Stimulated activated memory B cell treated with anti-CD40 and anti-IgM and Interleukin-4, amounts not matched to agents 10 μg/mL and 1 μg/mL and 100 μg/mL, for 72 hours (primary cell): ENCODE measurements around the gene MXD1.
A peak's percentile ranks its signal among the peaks of the same experiment; 100 is the strongest.
"Not testable (repeated sequence)": the region's sequence is repeated elsewhere in the genome, so short reads cannot be mapped to it uniquely, and the experiment has no call there.

Experiments used
- ATAC-seq: fragments of 150-1000 bp; cut with Tn5 transposase; 2 replicates; pipeline ENCODE4 v1.10.0; 2021
- H3K27ac Mint-ChIP-seq: one replicate; pipeline ENCODE4 v1.8.0; 2022; ENCODE audit warnings: mild to moderate bottlenecking, mixed read lengths
- H3K27me3 Mint-ChIP-seq: one replicate; pipeline ENCODE4 v1.8.0; 2022; ENCODE audit warnings: mixed read lengths
- H3K36me3 Mint-ChIP-seq: one replicate; pipeline ENCODE4 v1.8.0; 2022; ENCODE audit warnings: mixed read lengths
- H3K4me1 Mint-ChIP-seq: one replicate; pipeline ENCODE4 v1.8.0; 2022; ENCODE audit warnings: mixed read lengths
- H3K4me3 Mint-ChIP-seq: one replicate; pipeline ENCODE4 v1.8.0; 2022; ENCODE audit warnings: mild to moderate bottlenecking, moderate library complexity, mixed read lengths
- H3K9me3 Mint-ChIP-seq: one replicate; pipeline ENCODE4 v1.8.0; 2022; ENCODE audit warnings: mixed read lengths

The MXD1 gene, protein sequence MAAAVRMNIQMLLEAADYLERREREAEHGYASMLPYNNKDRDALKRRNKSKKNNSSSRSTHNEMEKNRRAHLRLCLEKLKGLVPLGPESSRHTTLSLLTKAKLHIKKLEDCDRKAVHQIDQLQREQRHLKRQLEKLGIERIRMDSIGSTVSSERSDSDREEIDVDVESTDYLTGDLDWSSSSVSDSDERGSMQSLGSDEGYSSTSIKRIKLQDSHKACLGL

DNA sequence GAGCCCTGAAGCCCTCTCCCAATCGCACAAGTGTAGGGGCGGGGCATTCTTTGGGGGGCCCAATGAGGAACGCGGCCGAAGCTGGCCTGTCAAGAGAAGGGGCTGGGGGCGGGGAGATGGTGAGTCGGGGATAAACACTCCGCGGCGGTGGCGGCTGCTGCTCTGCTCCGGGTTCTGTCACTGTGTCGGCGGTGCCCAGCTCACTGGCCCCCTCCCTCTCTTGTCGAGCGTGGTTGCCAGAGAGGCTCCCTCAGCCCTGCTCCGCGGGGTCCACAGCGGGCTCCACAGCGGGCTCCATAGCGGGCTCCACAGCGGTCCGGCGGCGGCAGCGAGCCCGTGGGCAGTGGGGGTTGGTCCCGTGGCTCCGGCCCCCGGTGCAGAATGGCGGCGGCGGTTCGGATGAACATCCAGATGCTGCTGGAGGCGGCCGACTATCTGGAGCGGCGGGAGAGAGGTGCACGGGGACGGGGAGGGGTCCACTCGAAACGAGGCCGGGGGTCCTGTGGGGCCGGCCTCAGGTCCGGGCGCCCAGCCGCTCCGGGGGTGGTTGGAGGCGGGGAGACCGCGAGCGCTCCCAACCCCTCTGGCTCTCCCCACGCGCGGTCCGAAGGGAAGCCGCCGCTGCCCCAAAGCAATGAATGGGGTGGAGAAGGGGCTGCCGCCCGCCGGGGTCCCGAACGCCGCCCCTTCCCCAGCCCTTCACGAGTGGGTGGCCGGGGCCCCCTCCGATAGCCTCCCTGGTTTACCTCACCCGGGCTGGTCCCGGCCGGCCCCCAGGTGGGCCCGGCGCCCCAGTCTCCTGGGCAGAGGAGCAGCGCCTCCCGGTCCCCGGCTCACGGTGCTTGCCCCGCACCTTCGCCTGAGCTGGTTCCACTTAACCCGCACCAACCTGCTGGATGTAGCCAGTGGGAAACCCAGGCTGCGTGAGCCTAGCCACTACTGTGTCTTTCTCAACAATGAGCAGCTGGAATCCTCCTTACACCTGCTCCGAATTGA is at the start of gene MXD1:
Gene MXD1 (plus strand): TSS at position 160 of the 996 bp plus-strand sequence. CDS start 222 bp downstream, at position 382.
- no peaks in the 10 kb centered on the region for H3K27me3 Mint-ChIP-seq
- H3K9me3 Mint-ChIP-seq = no peaks in the 10 kb centered on the region
- peak within 1 kb of the TSS; percentile 83 for H3K4me3 Mint-ChIP-seq
- ATAC-seq = no peak
- H3K36me3 Mint-ChIP-seq = peaks cover 16% of the 10 kb centered on the region
- peak within 1 kb of the TSS; percentile 76 for H3K27ac Mint-ChIP-seq
- peaks cover 27% of the 10 kb centered on the region for H3K4me1 Mint-ChIP-seq

DNA sequence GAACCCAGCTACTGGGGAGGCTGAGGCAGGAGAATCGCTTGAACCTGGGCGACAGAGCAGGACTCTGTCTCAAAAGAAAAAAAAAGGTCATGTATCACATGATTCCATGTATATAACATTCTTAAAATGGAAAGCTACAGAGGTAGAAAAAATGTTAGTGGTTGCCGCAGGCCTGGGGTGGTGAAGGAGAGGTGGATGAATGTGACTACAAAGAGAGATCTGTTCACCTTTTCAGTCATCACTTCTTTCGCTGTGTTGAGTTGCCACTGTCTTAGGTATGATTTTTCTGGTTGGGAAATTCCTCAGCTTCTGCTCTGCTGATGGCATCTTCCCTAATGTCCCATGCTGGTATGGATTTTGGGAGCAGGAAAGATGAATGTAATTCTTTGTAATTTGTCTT is 26.5 kb upstream of the MXD1 start:
- no peak overlapping the region for H3K4me3 Mint-ChIP-seq
- ATAC-seq = no peak
- no peaks in the 10 kb centered on the region for H3K9me3 Mint-ChIP-seq
- no peak overlapping the region for H3K27ac Mint-ChIP-seq
- no peaks in the 10 kb centered on the region for H3K36me3 Mint-ChIP-seq
- peaks cover 8% of the 10 kb centered on the region for H3K4me1 Mint-ChIP-seq
- H3K27me3 Mint-ChIP-seq = no peaks in the 10 kb centered on the region

DNA sequence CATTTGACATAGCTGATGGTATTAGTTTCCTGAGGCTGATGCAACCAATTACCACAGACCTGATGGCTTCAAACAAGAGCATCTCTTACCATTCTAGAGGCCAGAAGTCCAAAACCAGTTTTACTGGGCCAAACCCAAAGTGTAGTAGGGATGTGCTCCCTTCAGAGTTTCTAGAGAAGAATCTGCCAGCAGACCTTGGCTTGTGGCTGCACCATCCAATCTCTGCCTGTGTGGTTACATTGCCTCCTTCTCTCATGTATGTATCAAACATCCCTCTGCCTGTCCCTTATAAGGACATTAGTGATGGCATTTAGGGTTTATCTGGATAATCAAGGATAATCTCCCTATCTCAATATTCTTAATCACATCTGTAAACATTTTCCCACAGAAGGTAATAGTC is 25.6 kb upstream of the MXD1 start:
- peaks cover 15% of the 10 kb centered on the region for H3K4me1 Mint-ChIP-seq
- no peak for ATAC-seq
- no peak overlapping the region for H3K27ac Mint-ChIP-seq
- H3K9me3 Mint-ChIP-seq = no peaks in the 10 kb centered on the region
- H3K36me3 Mint-ChIP-seq = no peaks in the 10 kb centered on the region
- no peak overlapping the region for H3K4me3 Mint-ChIP-seq
- no peaks in the 10 kb centered on the region for H3K27me3 Mint-ChIP-seq

DNA sequence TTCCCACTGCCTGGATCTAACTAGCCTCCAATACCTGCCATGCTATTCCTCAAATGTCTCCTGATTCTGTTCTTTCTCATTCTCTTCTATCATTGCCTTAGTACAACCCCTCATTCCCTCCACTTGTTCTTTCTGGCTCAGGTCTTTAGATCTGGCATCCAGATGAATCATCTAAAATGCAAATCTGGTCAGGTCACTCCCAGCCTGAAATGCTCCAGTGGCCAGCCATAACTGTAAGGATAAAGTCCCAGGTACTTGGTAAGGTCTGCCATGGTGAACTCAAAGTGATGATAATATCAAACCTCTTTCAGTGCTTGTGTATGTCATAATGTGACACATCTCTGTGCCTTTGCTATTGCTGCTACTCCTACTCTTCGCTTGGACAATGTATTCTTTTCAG is 24.0 kb upstream of the MXD1 start:
- Mint-ChIP-seq H3K4me1 (peaks cover 23% of the 10 kb centered on the region), H3K9me3 (no peaks in the 10 kb centered on the region), H3K4me3 (no peak overlapping the region), H3K27me3 (no peaks in the 10 kb centered on the region), H3K36me3 (peaks cover 8% of the 10 kb centered on the region), H3K27ac (no peak overlapping the region)
- ATAC-seq = no peak

DNA sequence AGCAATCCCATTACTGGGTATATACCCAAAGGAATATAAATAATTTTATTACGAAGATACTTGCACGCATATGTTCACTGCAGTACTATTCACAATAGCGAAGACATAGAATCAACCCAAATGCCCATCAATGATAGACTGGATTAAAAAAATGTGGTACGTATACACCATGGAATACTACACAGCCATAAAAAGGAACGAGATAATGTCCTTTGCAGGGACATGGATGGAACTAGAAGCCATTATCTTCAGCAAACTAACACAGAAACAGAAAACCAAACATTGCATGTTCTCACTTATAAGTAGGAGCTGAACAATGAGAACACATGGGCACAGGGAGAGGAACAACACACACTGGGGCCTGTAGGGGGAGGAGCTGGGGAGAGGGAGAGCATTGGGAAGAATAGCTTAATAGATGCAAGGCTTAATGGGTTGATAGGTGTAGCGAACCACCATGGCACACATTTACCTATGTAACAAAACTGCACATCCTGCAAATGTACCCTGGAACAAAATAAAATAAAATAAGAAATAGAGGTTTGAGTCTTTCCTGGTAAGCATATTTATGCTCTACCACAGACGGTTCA is 22.0 kb upstream of the MXD1 start:
- not testable (repeated sequence) for H3K27me3 Mint-ChIP-seq, ATAC-seq, H3K9me3 Mint-ChIP-seq
- H3K4me3 Mint-ChIP-seq = peak overlapping the region; percentile 100
- peaks cover 18% of the 10 kb centered on the region for H3K36me3 Mint-ChIP-seq
- peak overlapping the region; percentile 99 for H3K27ac Mint-ChIP-seq
- H3K4me1 Mint-ChIP-seq = peaks cover 33% of the 10 kb centered on the region

DNA sequence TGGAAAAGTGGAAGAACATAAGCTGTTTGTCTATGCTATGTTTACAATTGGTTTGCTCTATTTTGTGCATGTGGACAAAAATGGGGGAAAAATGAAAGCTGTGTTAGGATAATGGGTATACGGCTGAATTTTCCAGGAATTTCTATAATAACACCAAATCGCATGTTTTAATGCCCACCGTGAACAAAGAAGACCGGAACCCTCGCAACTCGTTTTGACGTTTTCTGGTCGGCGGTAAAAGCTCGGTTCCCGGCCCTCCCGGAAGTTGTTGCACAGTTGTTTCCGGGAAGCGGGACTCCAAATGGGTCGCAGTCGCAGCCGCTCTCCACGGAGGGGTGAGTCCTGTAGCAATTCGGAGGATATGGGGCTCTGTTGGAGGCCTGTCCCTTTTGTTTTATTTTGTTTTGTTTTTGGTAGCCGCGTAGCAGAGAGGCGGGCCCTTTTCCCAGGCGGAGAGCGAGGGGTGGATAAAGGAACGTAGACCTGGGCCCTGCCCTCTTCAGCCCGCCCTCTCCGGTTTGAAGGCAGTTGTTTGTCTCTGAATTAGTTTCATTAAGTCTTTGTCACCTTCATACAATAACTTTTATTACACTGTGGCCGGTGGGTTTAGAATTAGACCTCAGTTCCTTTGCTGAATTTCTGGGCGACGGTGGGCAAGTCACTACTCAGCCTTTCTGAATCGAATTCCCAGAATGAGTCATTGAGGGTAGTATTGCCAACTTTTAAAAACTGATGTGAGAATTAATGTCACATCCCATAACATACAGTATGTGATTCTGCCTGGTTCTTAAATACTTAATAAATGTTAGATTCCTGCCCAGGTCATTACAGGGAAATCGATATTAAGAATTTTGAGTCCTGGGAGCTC is 21.0 kb upstream of the MXD1 start, which contains the start of gene SNRNP27:
Gene SNRNP27 (plus strand): TSS at position 273 of the 868 bp plus-strand sequence. CDS start 29 bp downstream, at position 302.
- ATAC-seq = peak; percentile 88
- peaks cover 24% of the 10 kb centered on the region for H3K36me3 Mint-ChIP-seq
- H3K4me3 Mint-ChIP-seq = peak within 1 kb of the TSS; percentile 100
- H3K27ac Mint-ChIP-seq = peak within 1 kb of the TSS; percentile 99
- H3K4me1 Mint-ChIP-seq = peaks cover 36% of the 10 kb centered on the region
- H3K27me3 Mint-ChIP-seq = no peaks in the 10 kb centered on the region
- no peaks in the 10 kb centered on the region for H3K9me3 Mint-ChIP-seq

DNA sequence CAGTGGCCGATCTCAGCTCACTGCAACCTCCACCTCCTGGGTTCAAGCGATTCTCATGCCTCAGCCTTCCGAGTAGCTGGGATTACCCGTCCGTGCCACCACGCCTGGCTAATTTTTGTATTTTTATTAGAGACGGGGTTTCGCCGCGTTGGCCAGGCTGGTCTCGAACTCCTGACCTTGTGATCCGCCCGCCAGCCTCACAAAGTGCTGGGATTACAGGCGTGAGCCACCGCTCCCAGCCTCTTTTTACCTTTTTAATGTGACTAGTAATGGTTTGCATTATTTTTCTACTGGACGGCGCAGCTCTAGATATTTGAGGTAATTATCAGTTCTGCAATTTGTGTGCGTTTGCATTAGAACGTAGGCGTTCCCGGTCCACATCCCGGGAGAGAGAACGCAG is 20.2 kb upstream of the MXD1 start:
- H3K36me3 Mint-ChIP-seq = peaks cover 24% of the 10 kb centered on the region
- peak overlapping the region; percentile 99 for H3K27ac Mint-ChIP-seq
- H3K4me3 Mint-ChIP-seq = peak overlapping the region; percentile 58
- H3K27me3 Mint-ChIP-seq, ATAC-seq, H3K9me3 Mint-ChIP-seq: not testable (repeated sequence)
- H3K4me1 Mint-ChIP-seq = peaks cover 36% of the 10 kb centered on the region

DNA sequence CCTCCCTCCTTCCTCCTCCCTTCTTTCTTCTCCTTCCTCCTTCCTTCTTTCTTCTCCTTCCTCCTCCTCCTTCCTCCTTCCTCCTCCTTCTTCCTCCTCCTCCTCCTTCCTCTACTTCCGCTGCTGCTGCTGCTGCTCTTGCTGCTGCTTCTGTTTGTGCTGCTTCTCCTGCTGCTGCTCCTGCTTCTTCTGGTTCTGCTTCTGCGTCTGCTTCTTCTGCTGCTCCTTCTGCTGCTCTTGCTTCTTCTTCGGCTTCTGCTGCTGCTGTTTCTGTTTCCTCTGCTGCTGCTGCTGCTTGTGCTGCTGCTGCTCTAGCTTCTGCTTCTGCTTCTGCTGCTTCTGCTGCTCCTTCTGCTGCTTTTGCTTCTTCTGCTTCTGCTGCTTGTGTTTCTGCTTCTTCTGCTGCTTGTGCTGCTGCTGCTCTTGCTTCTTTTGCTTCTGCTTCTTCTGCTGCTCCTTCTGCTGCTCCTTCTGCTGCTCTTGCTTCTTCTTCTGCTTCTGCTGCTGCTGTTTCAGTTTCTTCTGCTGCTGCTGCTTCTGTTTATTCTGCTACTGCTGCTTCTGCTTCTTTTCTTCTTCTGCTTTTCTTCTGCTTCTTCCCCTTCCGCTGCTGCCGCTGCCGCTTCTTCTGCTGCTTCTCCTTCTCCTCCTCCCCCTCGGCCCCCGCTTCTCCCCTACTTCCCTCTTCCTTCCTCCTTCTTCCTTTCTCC is 12.5 kb upstream of the MXD1 start:
- H3K36me3 Mint-ChIP-seq = peaks cover 49% of the 10 kb centered on the region
- H3K27me3 Mint-ChIP-seq = no peaks in the 10 kb centered on the region
- no peaks in the 10 kb centered on the region for H3K9me3 Mint-ChIP-seq
- H3K4me3 Mint-ChIP-seq = peak overlapping the region; percentile 84
- ATAC-seq = peak; percentile 81
- peak overlapping the region; percentile 95 for H3K27ac Mint-ChIP-seq
- H3K4me1 Mint-ChIP-seq = peaks cover 34% of the 10 kb centered on the region

DNA sequence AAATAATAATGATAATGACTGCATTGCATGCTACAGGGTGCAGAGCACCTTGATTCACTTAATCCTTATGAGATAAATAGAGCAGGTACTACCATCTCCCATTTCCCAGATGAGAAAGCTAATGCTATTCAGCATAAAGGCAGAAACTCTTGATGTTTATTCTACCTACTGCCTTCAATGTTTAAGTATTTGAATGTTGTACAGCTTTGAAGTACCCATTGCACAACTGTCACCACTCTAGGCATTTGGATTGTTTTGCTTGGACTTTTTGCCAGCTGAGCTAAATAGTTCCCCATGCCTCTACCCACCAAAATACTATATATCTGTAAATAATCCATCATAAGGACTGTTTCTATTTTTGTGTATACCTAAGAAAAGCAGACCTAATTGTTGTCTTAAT is 7.7 kb upstream of the MXD1 start:
- Mint-ChIP-seq H3K27me3 (no peaks in the 10 kb centered on the region), H3K4me3 (no peak overlapping the region), H3K9me3 (no peaks in the 10 kb centered on the region), H3K27ac (no peak overlapping the region), H3K4me1 (peaks cover 17% of the 10 kb centered on the region), H3K36me3 (peaks cover 46% of the 10 kb centered on the region)
- ATAC-seq = no peak

DNA sequence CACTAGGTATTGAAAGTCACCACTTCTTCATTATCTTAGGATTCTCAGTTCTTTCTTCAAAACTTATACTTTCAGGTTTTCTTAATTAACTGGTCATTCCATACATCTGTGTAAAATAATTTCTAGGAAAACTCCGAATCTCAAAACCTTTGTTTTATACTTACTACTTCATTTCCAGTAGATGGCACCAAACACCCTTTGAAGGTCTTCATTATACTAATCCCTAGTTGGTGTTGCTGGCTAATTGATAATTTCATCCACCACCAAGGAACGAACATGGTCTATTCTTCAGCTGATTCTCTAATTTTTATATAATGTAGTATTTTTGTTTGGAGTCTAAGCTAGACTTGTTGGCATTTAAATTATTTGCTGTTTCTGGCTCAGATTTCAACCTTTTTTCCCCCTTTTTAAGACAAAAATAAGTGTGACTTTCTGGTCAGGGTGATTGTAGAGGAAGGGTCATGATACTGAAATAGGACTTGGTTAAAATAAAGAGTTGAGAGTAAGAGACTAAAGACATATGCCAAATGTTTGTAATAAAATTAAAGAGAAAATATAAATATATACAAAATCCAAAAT is 2.8 kb upstream of the MXD1 start:
- H3K36me3 Mint-ChIP-seq = peaks cover 27% of the 10 kb centered on the region
- H3K4me1 Mint-ChIP-seq = peaks cover 13% of the 10 kb centered on the region
- no peaks in the 10 kb centered on the region for H3K9me3 Mint-ChIP-seq
- no peaks in the 10 kb centered on the region for H3K27me3 Mint-ChIP-seq
- no peak overlapping the region for H3K4me3 Mint-ChIP-seq
- no peak for ATAC-seq
- H3K27ac Mint-ChIP-seq = peak overlapping the region; percentile 17

DNA sequence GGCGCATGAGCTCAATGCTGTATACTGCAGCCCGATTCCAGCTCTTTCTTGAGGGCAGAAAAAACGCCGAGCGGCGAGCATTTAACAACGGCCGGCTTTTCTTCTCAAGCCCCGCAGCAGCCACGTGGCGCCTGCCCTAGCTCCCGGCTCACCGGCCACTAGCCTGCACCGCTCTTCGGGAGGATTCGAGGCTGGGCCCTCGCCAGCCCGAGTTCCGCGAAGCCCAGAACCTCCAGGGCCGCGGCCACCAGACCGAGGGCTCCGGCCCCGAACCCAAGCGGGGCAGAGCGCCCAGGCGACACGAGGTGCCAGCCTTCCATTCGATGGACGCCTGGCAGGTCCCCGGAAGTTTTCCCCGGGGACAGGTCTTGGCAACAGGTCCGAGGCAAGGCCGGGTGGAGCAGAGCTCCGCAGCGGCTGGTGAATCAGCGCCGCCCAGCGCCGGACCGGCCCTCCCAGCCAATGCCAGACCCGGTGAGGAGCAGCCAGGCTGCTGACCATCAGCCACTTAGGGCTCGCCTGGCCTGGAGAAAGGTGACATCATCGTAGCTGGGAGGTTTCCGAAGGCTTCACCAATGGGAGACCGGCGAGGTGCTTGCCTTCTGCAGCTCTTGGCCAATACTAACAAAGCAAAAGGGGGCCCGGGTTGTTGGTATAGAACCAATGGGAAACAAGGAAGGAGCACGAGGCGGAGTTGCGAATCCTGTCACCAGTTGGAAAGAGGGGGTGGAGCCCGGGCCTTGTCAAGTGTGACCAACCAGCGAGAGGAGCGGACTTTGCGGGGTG is 552 bp upstream of the MXD1 start:
- H3K4me1 Mint-ChIP-seq = peaks cover 27% of the 10 kb centered on the region
- peaks cover 20% of the 10 kb centered on the region for H3K36me3 Mint-ChIP-seq
- H3K9me3 Mint-ChIP-seq = no peaks in the 10 kb centered on the region

DNA sequence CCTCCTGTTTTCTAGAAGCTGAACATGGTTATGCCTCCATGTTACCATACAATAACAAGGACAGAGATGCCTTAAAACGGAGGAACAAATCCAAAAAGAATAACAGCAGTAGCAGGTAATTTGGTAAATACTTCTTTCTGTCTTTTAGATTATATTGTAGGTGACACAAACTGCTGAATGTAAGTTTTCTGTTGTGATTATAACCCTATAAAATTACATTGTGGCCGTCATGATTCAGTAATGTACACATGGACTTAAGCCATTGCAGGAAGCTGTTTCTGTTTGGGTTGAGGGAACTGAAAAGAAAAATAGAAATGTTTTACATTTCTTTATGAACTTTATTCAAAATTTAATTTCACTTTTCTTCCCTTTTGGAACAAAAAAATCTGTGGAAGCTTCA is 1.2 kb downstream of the MXD1 start:
- no peaks in the 10 kb centered on the region for H3K9me3 Mint-ChIP-seq
- H3K27ac Mint-ChIP-seq = no peak overlapping the region
- H3K4me3 Mint-ChIP-seq = peak overlapping the region; percentile 61
- peaks cover 19% of the 10 kb centered on the region for H3K36me3 Mint-ChIP-seq
- H3K4me1 Mint-ChIP-seq = peaks cover 27% of the 10 kb centered on the region
- no peaks in the 10 kb centered on the region for H3K27me3 Mint-ChIP-seq
- no peak for ATAC-seq

More for the DNA sequence above, 552 bp upstream of the MXD1 start:
- Mint-ChIP-seq H3K27me3 (no peaks in the 10 kb centered on the region), H3K4me3 (peak overlapping the region; percentile 83), H3K27ac (peak overlapping the region; percentile 76)
- peak; percentile 96 for ATAC-seq

DNA sequence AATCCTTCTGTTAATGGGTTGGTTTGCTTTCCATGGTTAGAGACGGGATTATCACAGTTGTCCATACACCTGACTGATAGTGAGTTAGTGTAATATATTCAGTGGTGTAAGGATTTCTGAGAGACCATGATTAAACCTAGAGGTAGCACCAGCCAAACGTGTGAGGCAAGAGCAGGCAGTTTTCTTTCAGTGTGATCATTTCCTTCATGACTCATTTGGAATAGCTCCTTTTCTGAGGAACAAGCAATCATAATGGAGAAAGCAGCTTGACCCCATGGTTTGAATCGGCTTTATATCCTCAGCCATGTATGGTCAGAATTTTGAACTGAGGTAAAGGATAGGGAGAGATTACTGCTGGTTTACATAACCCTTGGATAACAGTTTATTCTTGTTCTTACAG is 2.9 kb downstream of the MXD1 start:
- ATAC-seq = no peak
- Mint-ChIP-seq H3K9me3 (no peaks in the 10 kb centered on the region), H3K4me3 (no peak overlapping the region), H3K27me3 (no peaks in the 10 kb centered on the region), H3K4me1 (peaks cover 20% of the 10 kb centered on the region), H3K36me3 (peaks cover 28% of the 10 kb centered on the region), H3K27ac (no peak overlapping the region)
